ENCODE results near the gene ASXL1. TPM values are rescaled to one million over a fixed set of nuclear protein-coding genes. Genes with fewer than 3 reads are reported as not detected.

Gene ASXL1
- total RNA-seq, 1 donor from 2014 or later, result 97.5 TPM

DNA sequence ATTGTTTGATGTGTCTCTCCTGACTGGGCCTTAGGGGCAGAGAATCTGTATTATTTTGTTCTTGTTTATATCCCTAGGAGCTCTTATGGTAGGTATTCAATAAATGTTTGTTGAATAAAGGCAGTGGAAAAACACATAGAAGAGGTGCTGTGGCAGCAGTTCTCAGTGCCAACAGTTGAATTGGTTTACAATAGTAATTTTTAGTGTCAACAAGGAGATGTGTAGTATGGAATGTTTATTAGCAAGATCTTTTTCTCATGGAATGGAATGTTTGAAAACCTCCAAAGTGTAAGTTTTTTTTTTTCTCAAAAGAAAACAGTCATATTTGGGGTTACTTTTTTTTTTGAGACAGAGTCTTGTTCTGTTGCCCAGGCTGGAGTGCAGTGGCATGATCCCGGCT, 28.0 kb downstream of the ASXL1 start:
- TF ChIP-seq POLR2AphosphoS5 (IDR thresholded peaks at IDR 0.05; ENCODE audit: insufficient read depth in 1 of 2, low read depth in 1 of 2), result no peak
- TF ChIP-seq POLR2A (IDR thresholded peaks at IDR 0.05), result no peak
- TF ChIP-seq, protein P1, sequence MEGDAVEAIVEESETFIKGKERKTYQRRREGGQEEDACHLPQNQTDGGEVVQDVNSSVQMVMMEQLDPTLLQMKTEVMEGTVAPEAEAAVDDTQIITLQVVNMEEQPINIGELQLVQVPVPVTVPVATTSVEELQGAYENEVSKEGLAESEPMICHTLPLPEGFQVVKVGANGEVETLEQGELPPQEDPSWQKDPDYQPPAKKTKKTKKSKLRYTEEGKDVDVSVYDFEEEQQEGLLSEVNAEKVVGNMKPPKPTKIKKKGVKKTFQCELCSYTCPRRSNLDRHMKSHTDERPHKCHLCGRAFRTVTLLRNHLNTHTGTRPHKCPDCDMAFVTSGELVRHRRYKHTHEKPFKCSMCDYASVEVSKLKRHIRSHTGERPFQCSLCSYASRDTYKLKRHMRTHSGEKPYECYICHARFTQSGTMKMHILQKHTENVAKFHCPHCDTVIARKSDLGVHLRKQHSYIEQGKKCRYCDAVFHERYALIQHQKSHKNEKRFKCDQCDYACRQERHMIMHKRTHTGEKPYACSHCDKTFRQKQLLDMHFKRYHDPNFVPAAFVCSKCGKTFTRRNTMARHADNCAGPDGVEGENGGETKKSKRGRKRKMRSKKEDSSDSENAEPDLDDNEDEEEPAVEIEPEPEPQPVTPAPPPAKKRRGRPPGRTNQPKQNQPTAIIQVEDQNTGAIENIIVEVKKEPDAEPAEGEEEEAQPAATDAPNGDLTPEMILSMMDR (IDR thresholded peaks at IDR 0.05), result no peak
- H3K27ac ChIP-seq, result no peak overlapping the region
- intact Hi-C loops (cut with DNase I), result no loop called here
- no peak for DNase-seq (ENCODE audit: extremely low spot score in 2 of 2)
- H3K9me3 ChIP-seq, result no peaks in the 10 kb centered on the region
- H3K36me3 ChIP-seq, result no peaks in the 10 kb centered on the region
- no peak overlapping the region for H3K4me3 ChIP-seq
- peaks cover 23% of the 10 kb centered on the region for H3K4me1 ChIP-seq
- H3K27me3 ChIP-seq, result no peaks in the 10 kb centered on the region

GRCh38 chr20:32387252-32387651, 29.1 kb downstream of the ASXL1 start:
- peaks cover 23% of the 10 kb centered on the region for H3K4me1 ChIP-seq
- intact Hi-C loops (cut with DNase I), result no loop called here
- TF ChIP-seq POLR2A (IDR thresholded peaks at IDR 0.05), result no peak
- TF ChIP-seq, protein P1 (IDR thresholded peaks at IDR 0.05), result no peak
- TF ChIP-seq POLR2AphosphoS5 (IDR thresholded peaks at IDR 0.05; ENCODE audit: insufficient read depth in 1 of 2, low read depth in 1 of 2), result no peak

DNA sequence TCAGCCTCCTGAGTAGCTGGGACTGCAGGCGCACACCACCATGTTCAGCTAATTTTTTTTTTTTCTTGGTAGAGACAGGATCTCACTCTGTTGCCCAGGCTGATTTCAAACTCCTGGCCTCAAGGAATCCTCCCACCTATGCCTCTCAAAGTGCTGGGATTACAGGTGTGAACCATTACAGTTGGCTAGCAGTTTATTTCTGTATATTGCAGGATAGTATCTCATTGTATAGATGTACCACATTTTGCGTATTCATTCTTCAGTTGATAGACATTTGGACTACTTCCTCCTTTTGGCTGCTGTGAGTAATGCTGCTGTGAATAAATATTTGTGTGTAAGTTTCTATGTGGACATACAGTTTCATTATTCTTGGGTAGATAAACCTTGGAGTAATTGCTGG, 32.9 kb downstream of the ASXL1 start:
- Histone ChIP-seq H3K4me3 (no peak overlapping the region), H3K36me3 (peaks cover 0 to 6% of the 10 kb centered on the region in 2 donors), H3K27me3 (no peaks in the 10 kb centered on the region), H3K9me3 (no peaks in the 10 kb centered on the region), H3K27ac (no peak overlapping the region), H3K4me1 (peaks cover 1% of the 10 kb centered on the region)
- no peak for DNase-seq (ENCODE audit: extremely low spot score in 2 of 2)
- no peak for TF ChIP-seq POLR2A (IDR thresholded peaks at IDR 0.05)
- TF ChIP-seq POLR2AphosphoS5 (IDR thresholded peaks at IDR 0.05; ENCODE audit: insufficient read depth in 1 of 2, low read depth in 1 of 2), result no peak
- TF ChIP-seq, protein P1 (IDR thresholded peaks at IDR 0.05), result no peak
- intact Hi-C loops (cut with DNase I), result no loop called here

More at GRCh38 chr20:32387252-32387651, 29.1 kb downstream of the ASXL1 start:
- Histone ChIP-seq H3K27ac (no peak overlapping the region), H3K4me3 (no peak overlapping the region), H3K9me3 (no peaks in the 10 kb centered on the region), H3K36me3 (no peaks in the 10 kb centered on the region), H3K27me3 (no peaks in the 10 kb centered on the region)
- DNase-seq (ENCODE audit: extremely low spot score in 2 of 2), result no peak

DNA sequence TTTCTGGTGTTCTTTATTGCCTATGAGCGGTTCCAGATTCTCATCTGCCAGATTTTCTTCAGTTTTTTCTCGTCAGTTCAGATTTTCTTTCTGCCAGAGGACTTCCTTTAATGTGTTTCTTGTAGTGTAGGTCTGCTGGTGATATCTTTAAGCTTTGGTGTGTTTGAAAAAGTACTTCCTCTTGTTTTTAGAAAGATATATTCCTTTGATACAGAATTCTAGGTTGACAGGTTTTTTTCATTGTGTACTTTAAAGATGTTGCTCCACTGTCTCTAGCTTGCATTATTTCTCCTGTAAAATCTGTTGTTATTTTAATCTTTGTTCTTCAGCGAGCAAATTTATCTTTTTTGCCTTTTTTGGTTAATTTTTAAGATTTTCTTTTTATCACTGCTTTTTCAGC, 36.9 kb downstream of the ASXL1 start:
- Histone ChIP-seq H3K4me3 (no peak overlapping the region), H3K4me1 (no peaks in the 10 kb centered on the region), H3K27ac (no peak overlapping the region), H3K36me3 (peaks cover 0 to 6% of the 10 kb centered on the region in 2 donors), H3K9me3 (no peaks in the 10 kb centered on the region), H3K27me3 (no peaks in the 10 kb centered on the region)
- TF ChIP-seq POLR2A (IDR thresholded peaks at IDR 0.05) (no peak), POLR2AphosphoS5 (IDR thresholded peaks at IDR 0.05; ENCODE audit: insufficient read depth in 1 of 2, low read depth in 1 of 2) (no peak)
- TF ChIP-seq, protein P1 (IDR thresholded peaks at IDR 0.05), result no peak
- intact Hi-C loops (cut with DNase I), result no loop called here
- DNase-seq (ENCODE audit: extremely low spot score in 2 of 2), result no peak

GRCh38 chr20:32396646-32397160, 38.6 kb downstream of the ASXL1 start:
- no peaks in the 10 kb centered on the region for H3K4me1 ChIP-seq
- intact Hi-C loops (cut with DNase I), result no loop called here
- H3K4me3 ChIP-seq, result no peak overlapping the region
- DNase-seq (ENCODE audit: extremely low spot score in 2 of 2), result no peak
- no peaks in the 10 kb centered on the region for H3K9me3 ChIP-seq
- TF ChIP-seq POLR2A (IDR thresholded peaks at IDR 0.05), result no peak
- TF ChIP-seq, protein P1 (IDR thresholded peaks at IDR 0.05), result no peak
- TF ChIP-seq POLR2AphosphoS5 (IDR thresholded peaks at IDR 0.05; ENCODE audit: insufficient read depth in 1 of 2, low read depth in 1 of 2), result no peak
- H3K27me3 ChIP-seq, result no peaks in the 10 kb centered on the region
- H3K27ac ChIP-seq, result no peak overlapping the region
- peaks cover 0 to 6% of the 10 kb centered on the region in 2 donors for H3K36me3 ChIP-seq
